Measurements from ENCODE around the gene MPST. TPM values are rescaled to one million over a fixed set of nuclear protein-coding genes. Genes with fewer than 3 reads are reported as not detected.

Gene MPST
- polyA plus RNA-seq, 1 experiment, result 45.5 TPM

DNA sequence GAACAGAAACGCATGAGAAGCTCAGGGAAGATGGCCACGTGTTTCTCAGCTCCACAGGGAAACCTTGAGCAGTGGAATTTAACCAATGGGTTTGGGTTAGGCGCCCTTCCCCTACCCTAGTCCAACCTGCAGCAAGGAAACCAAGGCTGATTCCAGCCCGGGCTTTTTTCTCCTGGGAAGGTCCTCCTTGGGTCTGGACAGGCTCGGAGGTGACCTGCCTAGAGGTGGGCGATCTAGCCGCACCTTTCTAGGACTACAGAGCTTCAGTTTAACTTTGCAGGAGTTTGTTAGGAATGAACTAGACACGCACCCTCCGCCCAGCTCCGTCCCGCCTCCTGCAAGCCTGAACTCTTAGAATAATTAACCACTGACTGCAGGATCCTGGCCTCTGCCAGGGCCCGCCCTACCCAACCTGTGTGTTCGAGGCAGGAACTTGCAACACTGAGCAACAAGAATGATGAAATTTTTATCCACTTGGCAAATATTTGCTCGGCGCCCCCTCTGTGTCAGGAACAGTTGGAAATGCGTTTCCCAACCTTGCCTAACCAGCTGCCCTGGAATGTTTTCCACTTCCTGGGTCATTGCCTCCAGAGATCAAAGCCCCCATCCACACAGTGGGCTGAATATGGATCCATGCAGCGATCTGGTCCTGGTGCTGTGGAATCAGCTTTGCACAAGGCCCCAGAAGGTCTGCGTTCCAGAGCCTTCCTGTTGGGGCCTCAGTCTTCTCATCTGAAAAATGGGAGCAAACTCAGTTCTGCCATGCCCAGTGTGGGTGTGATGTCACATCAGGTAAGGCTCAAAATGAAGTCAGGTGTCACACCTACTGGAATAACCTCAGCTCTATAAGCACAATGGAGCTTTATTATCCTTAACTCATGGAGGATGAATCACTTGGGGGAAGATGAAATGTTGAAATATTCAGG lies 13.3 kb downstream of the MPST start:
- H3K27me3 ChIP-seq (ENCODE audit: control insufficient read depth, insufficient read depth, low read length), result peaks cover 6% of the 10 kb centered on the region
- no peak overlapping the region for H3K4me3 ChIP-seq (ENCODE audit: low read depth, low read length)
- POLR2A ChIA-PET, result no interaction called here
- H3K36me3 ChIP-seq (ENCODE audit: control insufficient read depth, insufficient read depth, low read length), result peaks cover 8% of the 10 kb centered on the region
- DNase-seq (ENCODE audit: low read depth), result no peak
- CTCF ChIA-PET, result interaction anchor here (0.5 to 2.4 kb wide), 6 partner anchors 9 to 177 kb away, joined by 3 to 13 read pairs (median 7); no protein-coding TSS in a partner anchor
- TF ChIP-seq, protein P1, sequence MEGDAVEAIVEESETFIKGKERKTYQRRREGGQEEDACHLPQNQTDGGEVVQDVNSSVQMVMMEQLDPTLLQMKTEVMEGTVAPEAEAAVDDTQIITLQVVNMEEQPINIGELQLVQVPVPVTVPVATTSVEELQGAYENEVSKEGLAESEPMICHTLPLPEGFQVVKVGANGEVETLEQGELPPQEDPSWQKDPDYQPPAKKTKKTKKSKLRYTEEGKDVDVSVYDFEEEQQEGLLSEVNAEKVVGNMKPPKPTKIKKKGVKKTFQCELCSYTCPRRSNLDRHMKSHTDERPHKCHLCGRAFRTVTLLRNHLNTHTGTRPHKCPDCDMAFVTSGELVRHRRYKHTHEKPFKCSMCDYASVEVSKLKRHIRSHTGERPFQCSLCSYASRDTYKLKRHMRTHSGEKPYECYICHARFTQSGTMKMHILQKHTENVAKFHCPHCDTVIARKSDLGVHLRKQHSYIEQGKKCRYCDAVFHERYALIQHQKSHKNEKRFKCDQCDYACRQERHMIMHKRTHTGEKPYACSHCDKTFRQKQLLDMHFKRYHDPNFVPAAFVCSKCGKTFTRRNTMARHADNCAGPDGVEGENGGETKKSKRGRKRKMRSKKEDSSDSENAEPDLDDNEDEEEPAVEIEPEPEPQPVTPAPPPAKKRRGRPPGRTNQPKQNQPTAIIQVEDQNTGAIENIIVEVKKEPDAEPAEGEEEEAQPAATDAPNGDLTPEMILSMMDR (IDR thresholded peaks at IDR 0.05; ENCODE audit: insufficient read depth, low read depth, low read length), result no peak

DNA sequence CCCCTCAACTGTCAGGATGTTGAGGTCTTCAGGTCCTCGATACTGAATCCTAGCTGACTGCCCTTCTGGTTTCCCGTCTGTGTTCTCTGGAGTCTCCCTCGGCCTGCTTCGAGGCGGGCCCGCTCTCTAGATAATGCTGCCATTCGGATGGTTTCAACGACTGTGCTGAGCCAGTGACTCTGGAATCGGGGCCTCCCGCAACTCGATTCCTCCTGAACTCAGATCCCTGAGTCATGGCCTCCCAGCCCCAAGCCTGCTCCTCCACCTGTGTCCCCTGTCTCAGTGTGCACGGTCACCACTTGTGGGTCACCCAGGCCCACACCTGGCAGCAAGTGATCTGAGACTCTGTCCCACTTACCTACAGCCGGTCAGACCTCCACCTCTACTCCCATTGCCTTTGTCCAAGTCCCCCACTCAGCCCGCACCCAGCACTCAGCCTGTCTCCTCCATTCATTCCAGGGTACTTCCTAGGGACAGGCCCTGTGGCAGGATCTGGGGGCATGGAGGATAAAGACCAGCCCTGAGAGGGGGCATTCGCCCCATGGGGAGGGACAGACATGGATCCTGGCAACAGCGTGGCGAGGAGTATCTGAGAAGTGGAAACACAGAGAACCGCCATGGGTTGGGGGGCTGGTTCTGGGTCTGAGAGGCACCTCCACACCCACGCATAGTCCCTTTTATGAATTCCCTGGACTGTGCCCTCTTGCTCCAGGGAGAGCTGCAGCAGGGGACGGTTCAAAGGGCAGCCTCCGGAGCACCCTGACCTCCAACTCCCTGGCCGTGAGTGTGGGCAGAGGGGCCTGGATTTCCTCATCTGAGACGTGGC lies 14.3 kb downstream of the MPST start:
- H3K36me3 ChIP-seq (ENCODE audit: control insufficient read depth, insufficient read depth, low read length), result peaks cover 8% of the 10 kb centered on the region
- TF ChIP-seq, protein P1 (IDR thresholded peaks at IDR 0.05; ENCODE audit: insufficient read depth, low read depth, low read length), result no peak
- POLR2A ChIA-PET, result no interaction called here
- peaks cover 7% of the 10 kb centered on the region for H3K27me3 ChIP-seq (ENCODE audit: control insufficient read depth, insufficient read depth, low read length)
- CTCF ChIA-PET, result interaction anchor here (1.2 to 2.4 kb wide), 3 partner anchors 12 to 178 kb away, joined by 3 to 13 read pairs (median 12); no protein-coding TSS in a partner anchor
- DNase-seq (ENCODE audit: low read depth), result no peak
- H3K4me3 ChIP-seq (ENCODE audit: low read depth, low read length), result no peak overlapping the region

- H3K36me3 ChIP-seq (ENCODE audit: control insufficient read depth, insufficient read depth, low read length), result no peaks in the 10 kb centered on the region
- no peak overlapping the region for H3K4me3 ChIP-seq (ENCODE audit: low read depth, low read length)
- ChIA-PET POLR2A (interaction anchor here (0.5 kb wide), 1 partner anchor 18 kb away, joined by 4 read pairs; the partner anchor contains the start of gene TST), CTCF (interaction anchor here (0.6 to 2.6 kb wide), 4 partner anchors 8 to 163 kb away, joined by 3 to 11 read pairs (median 6); no protein-coding TSS in a partner anchor)
- H3K27me3 ChIP-seq (ENCODE audit: control insufficient read depth, insufficient read depth, low read length), result peaks cover 7% of the 10 kb centered on the region
- DNase-seq (ENCODE audit: low read depth), result no peak
- TF ChIP-seq, protein P1 (IDR thresholded peaks at IDR 0.05; ENCODE audit: insufficient read depth, low read depth, low read length), result no peak
These were observed 17.3 kb downstream of the MPST start for GRCh38 chr22:37036655-37037377.

DNA sequence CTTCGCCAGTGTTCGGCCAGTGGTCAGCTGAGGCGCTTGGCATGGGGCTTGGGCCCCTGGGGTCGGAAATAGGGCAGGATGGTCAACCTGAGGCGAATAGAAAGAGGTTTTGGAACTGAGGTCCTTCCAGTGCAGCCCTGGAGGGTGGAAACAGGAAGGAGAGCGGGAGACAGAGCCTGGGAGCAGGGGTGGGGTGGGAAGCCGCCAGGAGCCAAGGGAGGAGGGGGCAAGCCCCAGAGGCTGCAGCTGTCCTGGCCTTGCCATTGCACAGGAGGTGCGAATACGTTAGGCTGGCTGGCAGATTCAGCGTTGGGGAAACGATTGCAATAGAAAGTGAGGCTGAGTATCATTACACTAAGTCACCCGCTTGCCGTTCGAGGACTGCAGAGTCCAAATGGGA lies 18.1 kb downstream of the MPST start:
- TF ChIP-seq, protein P1 (IDR thresholded peaks at IDR 0.05; ENCODE audit: insufficient read depth, low read depth, low read length), result no peak
- ChIA-PET POLR2A (no interaction called here), CTCF (interaction anchor here (0.7 to 2.6 kb wide), 4 partner anchors 9 to 162 kb away, joined by 3 to 11 read pairs (median 6); partner anchors contain the start of gene KCTD17)
- H3K4me3 ChIP-seq (ENCODE audit: low read depth, low read length), result no peak overlapping the region
- H3K36me3 ChIP-seq (ENCODE audit: control insufficient read depth, insufficient read depth, low read length), result no peaks in the 10 kb centered on the region
- DNase-seq (ENCODE audit: low read depth), result no peak
- peaks cover 7% of the 10 kb centered on the region for H3K27me3 ChIP-seq (ENCODE audit: control insufficient read depth, insufficient read depth, low read length)
